ENCODE data around the gene C19orf67. TPM values are rescaled to one million over a fixed set of nuclear protein-coding genes. Genes with fewer than 3 reads are reported as not detected.
A peak's percentile ranks its signal among the peaks of the same experiment; 100 is the strongest.

Gene C19orf67
- total RNA-seq, 3 donors from 2014 or later = not detected

- no peaks in the 10 kb centered on the region for H3K9me3 ChIP-seq
- H3K4me3 ChIP-seq = peak overlapping the region; percentile 94 to 99 (median 95)
- no peaks in the 10 kb centered on the region for H3K36me3 ChIP-seq
- no peaks in the 10 kb centered on the region for H3K27me3 ChIP-seq
- H3K4me1 ChIP-seq = peaks cover 27 to 30% of the 10 kb centered on the region in 2 donors
- peak overlapping the region; percentile 98 to 100 for H3K27ac ChIP-seq
- intact Hi-C loops (cut with DNase I; ENCODE audit: low total_unique reads) = no loop called here
- TF ChIP-seq POLR2A (IDR thresholded peaks at IDR 0.05) = no peak
- peak in 1 of 3 donors; percentile 9 for TF ChIP-seq CTCF (IDR thresholded peaks at IDR 0.05)
- no peak for DNase-seq (ENCODE audit: low spot score in 2 of 2)
Observed at GRCh38 chr19:14116918-14117578, 31.5 kb upstream of the C19orf67 start.

- Histone ChIP-seq H3K27ac (peak overlapping the region; percentile 98 to 100), H3K36me3 (no peaks in the 10 kb centered on the region), H3K4me3 (peak overlapping the region; percentile 94 to 99 (median 95)), H3K4me1 (peaks cover 27 to 30% of the 10 kb centered on the region in 2 donors), H3K27me3 (no peaks in the 10 kb centered on the region), H3K9me3 (no peaks in the 10 kb centered on the region)
- DNase-seq (ENCODE audit: low spot score in 2 of 2) = no peak
- intact Hi-C loops (cut with DNase I; ENCODE audit: low total_unique reads) = no loop called here
- no peak for TF ChIP-seq POLR2A (IDR thresholded peaks at IDR 0.05)
- TF ChIP-seq POLR2AphosphoS5 (IDR thresholded peaks at IDR 0.05) = no peak
- TF ChIP-seq CTCF (IDR thresholded peaks at IDR 0.05) = no peak
Observed at GRCh38 chr19:14116525-14116917, 30.9 kb upstream of the C19orf67 start.

- peaks cover 27 to 30% of the 10 kb centered on the region in 2 donors for H3K4me1 ChIP-seq
- H3K27ac ChIP-seq = peak overlapping the region; percentile 98 to 100
- no peak for DNase-seq (ENCODE audit: low spot score in 2 of 2)
- no peaks in the 10 kb centered on the region for H3K9me3 ChIP-seq
- intact Hi-C loops (cut with DNase I; ENCODE audit: low total_unique reads) = no loop called here
- peak overlapping the region in 2 of 3 donors; percentile 94 to 99 for H3K4me3 ChIP-seq
- TF ChIP-seq POLR2A (IDR thresholded peaks at IDR 0.05) = no peak
- TF ChIP-seq CTCF (IDR thresholded peaks at IDR 0.05) = no peak
- TF ChIP-seq POLR2AphosphoS5 (IDR thresholded peaks at IDR 0.05) = no peak
- no peaks in the 10 kb centered on the region for H3K27me3 ChIP-seq
- H3K36me3 ChIP-seq = no peaks in the 10 kb centered on the region
Observed at GRCh38 chr19:14115756-14116155, 30.2 kb upstream of the C19orf67 start.

GRCh38 chr19:14114854-14115253, 29.3 kb upstream of the C19orf67 start:
- peak overlapping the region; percentile 85 to 93 for H3K27ac ChIP-seq
- H3K9me3 ChIP-seq = no peaks in the 10 kb centered on the region
- no peak overlapping the region for H3K4me3 ChIP-seq
- H3K4me1 ChIP-seq = peaks cover 27 to 30% of the 10 kb centered on the region in 2 donors
- intact Hi-C loops (cut with DNase I; ENCODE audit: low total_unique reads) = no loop called here
- DNase-seq (ENCODE audit: low spot score in 2 of 2) = no peak
- no peaks in the 10 kb centered on the region for H3K36me3 ChIP-seq
- no peaks in the 10 kb centered on the region for H3K27me3 ChIP-seq
- TF ChIP-seq CTCF (IDR thresholded peaks at IDR 0.05) = peak; percentile 27 to 52 (median 27)
- TF ChIP-seq POLR2A (IDR thresholded peaks at IDR 0.05) = no peak
- no peak for TF ChIP-seq POLR2AphosphoS5 (IDR thresholded peaks at IDR 0.05)

- peak overlapping the region; percentile 85 to 93 for H3K27ac ChIP-seq
- peaks cover 27 to 28% of the 10 kb centered on the region in 2 donors for H3K4me1 ChIP-seq
- no peak for DNase-seq (ENCODE audit: low spot score in 2 of 2)
- intact Hi-C loops (cut with DNase I; ENCODE audit: low total_unique reads) = no loop called here
- no peaks in the 10 kb centered on the region for H3K36me3 ChIP-seq
- H3K27me3 ChIP-seq = no peaks in the 10 kb centered on the region
- H3K9me3 ChIP-seq = no peaks in the 10 kb centered on the region
- TF ChIP-seq POLR2A (IDR thresholded peaks at IDR 0.05) = no peak
- no peak for TF ChIP-seq POLR2AphosphoS5 (IDR thresholded peaks at IDR 0.05)
- no peak for TF ChIP-seq CTCF (IDR thresholded peaks at IDR 0.05)
- H3K4me3 ChIP-seq = no peak overlapping the region
Observed at GRCh38 chr19:14114439-14114838, 28.9 kb upstream of the C19orf67 start.
